Neutrophil (primary cell): ENCODE data around the gene SPINK1.

Experiments used
- H3K27ac ChIP-seq: fragments of 200-600 bp; sonication (generic); 2 replicates; pipeline ENCODE4 v1.5.1; 2016; ENCODE audit warnings: mild to moderate bottlenecking, moderate library complexity
- H3K27me3 ChIP-seq: fragments of 200-600 bp; sonication (generic); 2 replicates; pipeline ENCODE4 v1.6.0; 2016; ENCODE audit warnings: mild to moderate bottlenecking
- H3K36me3 ChIP-seq: fragments of 200-600 bp; sonication (generic); 2 replicates; pipeline ENCODE4 v1.5.1; 2017
- H3K4me1 ChIP-seq, 2 experiments: fragments of 200-600 bp in 1 of 2; sonication (generic) in 1 of 2; 1 replicate in 1 of 2; 2 replicates in 1 of 2; pipeline versions ENCODE4 v1.5.1 to v1.6.1; 2013 to 2016; ENCODE audit warnings: low read depth in 1 of 2, low read length in 1 of 2, mild to moderate bottlenecking in 1 of 2, moderate library complexity in 1 of 2; ENCODE audit not compliant: control insufficient read depth in 1 of 2, insufficient read depth in 1 of 2
- H3K4me3 ChIP-seq, 2 experiments: fragments of 200-600 bp in 1 of 2; sonication (generic) in 1 of 2; 1 replicate in 1 of 2; 2 replicates in 1 of 2; pipeline ENCODE4 v1.5.1; 2013 to 2016; ENCODE audit warnings: low read depth in 1 of 2, low read length in 1 of 2, mild to moderate bottlenecking in 1 of 2, moderate library complexity in 1 of 2
- H3K9me3 ChIP-seq: fragments of 200-600 bp; sonication (generic); 2 replicates; pipeline ENCODE4 v1.5.1; 2016
- TF ChIP-seq, protein P1 (sequence below): fragments of 200-600 bp; sonication (generic); IDR thresholded peaks from 2 replicates; pipeline ENCODE4 v1.5.1; 2016; ENCODE audit warnings: antibody characterized with exemption

The SPINK1 gene

DNA sequence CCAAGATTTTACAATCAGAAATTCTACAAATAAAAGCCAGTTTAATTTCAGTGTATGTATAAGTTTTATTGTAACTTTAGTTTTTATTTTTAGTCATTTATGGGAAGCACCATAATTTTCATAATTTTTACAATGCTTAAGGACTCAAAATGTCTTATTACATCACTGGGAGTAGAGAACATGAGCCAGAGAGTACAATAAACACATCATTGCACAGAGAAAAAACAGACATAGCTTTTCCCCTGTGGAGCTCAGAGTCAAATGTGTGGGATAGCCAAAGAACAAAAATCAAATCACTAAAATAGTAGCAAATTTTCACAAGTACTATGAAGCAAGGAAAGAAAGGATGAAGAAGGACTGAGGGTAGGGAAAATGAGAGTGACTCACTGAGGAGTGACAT is 43.4 kb downstream of the SPINK1 start:
- Histone ChIP-seq H3K27ac (no peak overlapping the region), H3K4me3 (no peak overlapping the region), H3K36me3 (no peaks in the 10 kb centered on the region), H3K4me1 (peaks cover 0 to 5% of the 10 kb centered on the region in 2 experiments), H3K9me3 (no peaks in the 10 kb centered on the region), H3K27me3 (peaks cover 8% of the 10 kb centered on the region)
- TF ChIP-seq, protein P1, sequence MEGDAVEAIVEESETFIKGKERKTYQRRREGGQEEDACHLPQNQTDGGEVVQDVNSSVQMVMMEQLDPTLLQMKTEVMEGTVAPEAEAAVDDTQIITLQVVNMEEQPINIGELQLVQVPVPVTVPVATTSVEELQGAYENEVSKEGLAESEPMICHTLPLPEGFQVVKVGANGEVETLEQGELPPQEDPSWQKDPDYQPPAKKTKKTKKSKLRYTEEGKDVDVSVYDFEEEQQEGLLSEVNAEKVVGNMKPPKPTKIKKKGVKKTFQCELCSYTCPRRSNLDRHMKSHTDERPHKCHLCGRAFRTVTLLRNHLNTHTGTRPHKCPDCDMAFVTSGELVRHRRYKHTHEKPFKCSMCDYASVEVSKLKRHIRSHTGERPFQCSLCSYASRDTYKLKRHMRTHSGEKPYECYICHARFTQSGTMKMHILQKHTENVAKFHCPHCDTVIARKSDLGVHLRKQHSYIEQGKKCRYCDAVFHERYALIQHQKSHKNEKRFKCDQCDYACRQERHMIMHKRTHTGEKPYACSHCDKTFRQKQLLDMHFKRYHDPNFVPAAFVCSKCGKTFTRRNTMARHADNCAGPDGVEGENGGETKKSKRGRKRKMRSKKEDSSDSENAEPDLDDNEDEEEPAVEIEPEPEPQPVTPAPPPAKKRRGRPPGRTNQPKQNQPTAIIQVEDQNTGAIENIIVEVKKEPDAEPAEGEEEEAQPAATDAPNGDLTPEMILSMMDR = no peak

DNA sequence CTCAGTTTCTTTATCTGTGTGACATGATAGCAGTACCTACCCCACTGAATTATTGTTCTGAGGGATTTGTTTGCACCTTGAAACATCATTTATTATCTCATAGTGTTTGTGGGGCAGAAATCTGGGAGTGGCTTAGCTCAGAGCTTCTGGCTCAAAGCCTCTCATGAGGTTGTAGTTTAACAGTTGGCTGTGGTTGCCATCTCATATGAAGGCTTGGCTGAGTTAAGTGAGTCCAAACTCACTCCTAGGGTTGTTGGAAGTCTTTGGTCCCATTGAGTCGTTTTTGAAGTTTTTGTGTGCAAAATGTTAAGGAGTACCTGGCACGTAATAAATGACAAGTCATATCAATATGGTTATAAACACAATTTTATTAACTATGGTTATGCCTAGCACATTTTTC is 45.3 kb downstream of the SPINK1 start:
- H3K27ac ChIP-seq = no peak overlapping the region
- no peak overlapping the region for H3K4me3 ChIP-seq
- H3K36me3 ChIP-seq = no peaks in the 10 kb centered on the region
- TF ChIP-seq, protein P1 = no peak
- peaks cover 0 to 11% of the 10 kb centered on the region in 2 experiments for H3K4me1 ChIP-seq
- H3K27me3 ChIP-seq = peaks cover 27% of the 10 kb centered on the region
- no peaks in the 10 kb centered on the region for H3K9me3 ChIP-seq

DNA sequence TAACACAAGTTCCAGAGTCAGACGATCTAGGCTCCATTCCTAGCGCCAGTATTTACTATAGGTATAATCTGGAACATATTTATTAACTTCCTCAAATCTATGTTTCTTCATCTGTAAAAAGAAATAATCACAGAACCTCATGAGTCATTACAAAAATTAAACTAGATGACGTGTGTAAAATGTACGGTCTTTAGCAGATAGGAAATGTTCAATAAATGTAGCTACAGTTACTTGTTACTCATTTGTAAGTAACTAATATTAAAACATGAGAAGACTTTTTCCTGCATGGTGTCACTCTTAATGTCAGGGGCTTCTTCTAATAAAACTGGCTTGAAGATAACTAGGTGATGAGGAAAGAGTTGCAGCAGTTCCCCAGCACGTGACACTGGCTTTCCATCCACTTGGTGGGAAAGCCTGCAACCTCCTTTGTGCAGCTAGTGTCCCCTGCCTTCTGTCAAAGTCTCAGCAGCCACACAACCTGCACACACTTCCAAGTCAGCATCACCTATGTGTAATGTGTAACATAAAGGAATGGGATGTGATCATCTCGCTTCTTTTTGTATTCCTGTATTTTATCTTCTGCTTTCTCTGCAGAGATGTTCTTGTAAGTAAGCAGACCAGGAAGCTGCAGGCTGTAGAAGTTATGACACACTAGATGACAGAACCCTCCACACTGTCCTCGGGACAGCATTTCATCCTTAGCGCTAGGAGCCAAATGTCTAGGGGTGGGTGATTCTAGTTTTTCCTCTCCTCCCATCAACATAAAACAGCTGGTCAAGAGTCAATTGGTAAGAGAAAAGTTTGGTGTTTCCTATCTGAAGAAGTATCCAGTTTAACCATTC is 47.1 kb downstream of the SPINK1 start:
- Histone ChIP-seq H3K4me1 (peaks cover 0 to 11% of the 10 kb centered on the region in 2 experiments), H3K36me3 (no peaks in the 10 kb centered on the region), H3K27me3 (peaks cover 29% of the 10 kb centered on the region), H3K9me3 (no peaks in the 10 kb centered on the region), H3K4me3 (no peak overlapping the region), H3K27ac (no peak overlapping the region)
- TF ChIP-seq, protein P1 = no peak

DNA sequence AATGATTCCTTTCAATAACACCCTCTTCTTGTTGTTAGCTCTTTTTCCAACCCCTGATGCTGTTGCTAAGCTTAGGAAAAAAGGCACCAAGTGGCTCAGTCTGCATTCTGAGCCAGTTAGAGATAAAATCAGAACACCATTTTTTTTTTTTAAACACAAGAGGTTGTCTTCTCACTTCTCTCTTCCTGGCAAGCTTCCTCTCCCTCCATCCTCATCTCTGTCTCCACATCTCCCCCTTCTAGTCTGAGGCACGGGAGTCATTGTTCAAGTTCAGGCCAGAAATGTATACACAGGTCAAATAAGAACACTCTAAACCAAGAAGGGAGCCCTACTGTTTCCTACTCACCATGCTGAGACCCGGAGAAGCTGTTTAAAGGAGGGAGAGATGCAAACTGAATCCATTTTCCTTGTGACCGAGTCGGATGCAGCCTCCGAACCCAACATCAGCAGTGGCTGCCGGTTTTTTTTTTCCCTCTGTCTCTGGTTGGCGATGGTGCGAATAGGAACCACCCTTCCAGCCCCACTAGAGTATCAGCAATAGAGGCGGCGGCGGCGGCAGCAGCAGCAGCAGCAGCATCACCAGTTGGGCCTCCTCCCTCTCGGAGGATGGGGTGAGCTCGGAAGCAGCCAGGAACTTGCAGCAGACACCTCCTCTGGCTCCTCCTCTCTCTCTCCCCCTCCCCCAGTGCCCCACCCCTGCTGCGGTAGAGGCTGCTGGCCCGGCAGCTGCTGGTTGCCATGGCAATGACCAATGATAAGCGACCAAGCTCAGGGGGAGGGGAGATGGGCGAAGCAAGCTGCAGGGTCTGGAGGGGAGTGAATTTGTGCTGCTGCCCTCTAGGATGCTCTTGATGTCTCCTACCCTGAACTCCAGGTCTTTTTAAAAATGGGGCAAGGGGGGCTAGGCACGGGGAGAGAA is 49.1 kb downstream of the SPINK1 start, which contains the start of gene JAKMIP2:
JAKMIP2 (minus strand) TSS at position 619 of the 919 bp plus-strand sequence. CDS start 110,922 bp downstream, outside the sequence.
- TF ChIP-seq, protein P1 = no peak
- Histone ChIP-seq H3K4me1 (peaks cover 0 to 11% of the 10 kb centered on the region in 2 experiments), H3K27ac (no peak within 1 kb of the TSS), H3K36me3 (no peaks in the 10 kb centered on the region), H3K9me3 (no peaks in the 10 kb centered on the region), H3K4me3 (peak within 1 kb of the TSS in 1 of 2 experiments; percentile 16), H3K27me3 (peaks cover 29% of the 10 kb centered on the region)

DNA sequence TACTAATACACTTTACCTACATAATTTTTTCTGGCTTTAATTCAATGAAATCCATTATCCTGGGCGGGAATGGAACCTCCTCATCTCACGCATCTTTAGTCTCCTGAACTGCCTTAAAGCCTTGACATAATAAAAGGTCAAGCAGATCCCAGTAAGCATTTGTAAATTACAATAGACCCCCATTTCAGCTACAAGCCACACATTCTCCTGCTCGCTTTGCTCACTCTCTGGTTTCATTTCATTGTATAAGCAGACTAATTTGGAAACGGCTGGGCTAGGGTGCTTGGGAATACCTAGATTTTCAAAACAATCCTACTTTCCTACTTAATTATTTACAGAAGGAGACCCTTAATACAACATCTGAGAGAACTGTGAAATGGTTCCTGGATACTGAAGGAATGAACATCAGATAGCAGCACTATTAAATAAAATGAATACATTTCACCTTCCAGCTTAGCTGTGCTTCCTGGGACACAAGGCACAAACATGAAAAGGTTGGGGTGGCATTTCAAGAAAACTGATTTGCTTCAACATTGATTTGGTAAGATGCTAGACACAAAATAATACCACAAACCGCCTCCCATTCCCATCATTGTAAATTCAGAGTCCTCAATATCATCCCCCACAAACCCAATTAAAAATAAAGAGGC is 50.4 kb downstream of the SPINK1 start:
- no peaks in the 10 kb centered on the region for H3K9me3 ChIP-seq
- peaks cover 0 to 11% of the 10 kb centered on the region in 2 experiments for H3K4me1 ChIP-seq
- H3K27ac ChIP-seq = no peak overlapping the region
- H3K4me3 ChIP-seq = no peak overlapping the region
- peaks cover 29% of the 10 kb centered on the region for H3K27me3 ChIP-seq
- no peaks in the 10 kb centered on the region for H3K36me3 ChIP-seq
- TF ChIP-seq, protein P1 = no peak
